Tibial nerve (tissue), 4 donors: ENCODE data around the gene TRABD2A. TPM values are rescaled to one million over a fixed set of nuclear protein-coding genes. Genes with fewer than 3 reads are reported as not detected.

Experiments used
- DNase-seq, 2 donors: peaks; one replicate each; pipeline ENCODE4 v3.0.0-alpha.2; 2019; ENCODE audit warnings: low spot score in 2 of 2
- H3K27ac ChIP-seq, 4 donors: fragments of 200-600 bp; sonication (generic) in 3 of 4; one replicate each; pipeline ENCODE4 v1.5.1; 2017 to 2019; ENCODE audit warnings: mild to moderate bottlenecking in 1 of 4
- H3K27me3 ChIP-seq, 2 donors: fragments of 200-600 bp; sonication (generic) in 1 of 2; one replicate each; pipeline versions ENCODE4 v1.5.1 to v1.6.0; 2017 to 2019
- H3K36me3 ChIP-seq, 3 donors: fragments of 200-600 bp; sonication (generic); one replicate each; pipeline ENCODE4 v1.5.1; 2018 to 2019
- H3K4me1 ChIP-seq, 4 donors: fragments of 200-600 bp; sonication (generic) in 3 of 4; one replicate each; pipeline ENCODE4 v1.5.1; 2017 to 2019
- H3K4me3 ChIP-seq, 4 donors: fragments of 200-600 bp; sonication (generic) in 3 of 4; one replicate each; pipeline ENCODE4 v1.5.1; 2017 to 2019; ENCODE audit warnings: mild to moderate bottlenecking in 1 of 4, moderate library complexity in 1 of 4
- H3K9me3 ChIP-seq, 4 donors: fragments of 200-600 bp; sonication (generic) in 3 of 4; one replicate each; pipeline ENCODE4 v1.5.1; 2017 to 2019
- EP300 ChIP-seq, 2 donors: sonication (generic); formaldehyde crosslinking; IDR thresholded peaks; one replicate each; pipeline ENCODE4 v1.6.1; 2017; ENCODE audit warnings: antibody characterized with exemption in 2 of 2, mild to moderate bottlenecking in 1 of 2
- POLR2A ChIP-seq, 2 donors: fragments of 450-650 bp; IDR thresholded peaks; one replicate each; pipeline ENCODE4 v1.6.1; 2017; ENCODE audit warnings: antibody characterized with exemption in 2 of 2, mild to moderate bottlenecking in 2 of 2, moderate library complexity in 2 of 2
- WGBS, 2 donors: methylation state at CpG; one replicate each; pipeline ENCODE4 v1.1.5; 2018; 5-methylcytosine and 5-hydroxymethylcytosine counted together
- total RNA-seq, 4 donors: library from RNA; depleted of rRNA; stranded (reverse); fragments of >200 nt; gene quantifications; one replicate each; pipeline ENCODE4 v1.1.0, GENCODE V29; 2016
- TF ChIP-seq, protein P1 (sequence below), 5 experiments: fragments of 200-600 bp in 3 of 5; fragments of 450-650 bp in 2 of 5; sonication (generic) in 3 of 5; IDR thresholded peaks; one replicate each; pipeline ENCODE4 v1.5.1; 2016 to 2019; ENCODE audit warnings: antibody characterized with exemption in 5 of 5, mild to moderate bottlenecking in 3 of 5, moderate library complexity in 2 of 5

The TRABD2A gene
- total RNA-seq, 4 donors from 2014 or later: 0.98 to 6.3 (median 1.7) TPM; not detected in 1

DNA sequence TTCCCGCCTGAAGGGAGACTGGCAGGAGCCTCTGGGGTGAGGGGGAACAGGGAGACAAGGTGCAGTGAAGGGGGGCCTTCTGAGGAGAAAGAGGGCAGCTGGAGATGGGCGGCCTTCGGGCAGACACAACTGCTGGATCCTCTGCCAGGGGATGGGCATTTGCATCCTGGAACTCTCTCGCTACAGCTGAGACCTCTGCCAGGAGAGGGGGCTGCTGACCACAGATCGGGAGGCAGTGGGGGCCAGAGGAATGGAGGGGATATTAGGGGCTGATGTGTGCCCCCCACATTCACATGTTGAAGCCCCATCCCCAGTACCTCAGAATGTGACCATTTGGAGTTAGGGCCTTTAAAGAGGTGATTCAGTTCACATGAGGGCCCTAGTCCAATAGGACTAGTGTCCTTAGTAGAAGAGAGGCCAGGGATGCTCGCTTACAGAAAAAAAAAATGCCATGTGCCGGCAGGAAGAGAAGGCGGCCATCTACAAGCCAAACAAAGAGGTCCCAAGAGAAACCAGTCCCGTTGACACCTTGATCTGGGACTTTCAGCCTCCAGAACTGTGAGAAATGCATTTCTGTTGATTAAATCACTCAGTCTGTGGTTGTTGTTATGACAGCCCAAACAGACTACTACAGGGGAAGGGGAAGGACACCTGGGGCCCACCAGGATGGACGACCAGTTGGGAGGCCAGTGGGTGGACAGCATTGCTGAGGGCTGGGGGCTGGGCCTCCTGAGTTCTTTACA, 50.0 kb downstream of the TRABD2A start:
- Histone ChIP-seq H3K27ac (no peak overlapping the region), H3K4me3 (no peak overlapping the region), H3K27me3 (no peaks in the 10 kb centered on the region), H3K9me3 (peaks cover 0 to 8% (median 2%) of the 10 kb centered on the region in 4 donors), H3K36me3 (no peaks in the 10 kb centered on the region), H3K4me1 (no peaks in the 10 kb centered on the region)
- 80 to 85% methylated on average over 10 of the region's 10 CpGs for WGBS, 2 donors
- no peak for DNase-seq
- TF ChIP-seq POLR2A (IDR thresholded peaks at IDR 0.05): no peak
- TF ChIP-seq, protein P1, sequence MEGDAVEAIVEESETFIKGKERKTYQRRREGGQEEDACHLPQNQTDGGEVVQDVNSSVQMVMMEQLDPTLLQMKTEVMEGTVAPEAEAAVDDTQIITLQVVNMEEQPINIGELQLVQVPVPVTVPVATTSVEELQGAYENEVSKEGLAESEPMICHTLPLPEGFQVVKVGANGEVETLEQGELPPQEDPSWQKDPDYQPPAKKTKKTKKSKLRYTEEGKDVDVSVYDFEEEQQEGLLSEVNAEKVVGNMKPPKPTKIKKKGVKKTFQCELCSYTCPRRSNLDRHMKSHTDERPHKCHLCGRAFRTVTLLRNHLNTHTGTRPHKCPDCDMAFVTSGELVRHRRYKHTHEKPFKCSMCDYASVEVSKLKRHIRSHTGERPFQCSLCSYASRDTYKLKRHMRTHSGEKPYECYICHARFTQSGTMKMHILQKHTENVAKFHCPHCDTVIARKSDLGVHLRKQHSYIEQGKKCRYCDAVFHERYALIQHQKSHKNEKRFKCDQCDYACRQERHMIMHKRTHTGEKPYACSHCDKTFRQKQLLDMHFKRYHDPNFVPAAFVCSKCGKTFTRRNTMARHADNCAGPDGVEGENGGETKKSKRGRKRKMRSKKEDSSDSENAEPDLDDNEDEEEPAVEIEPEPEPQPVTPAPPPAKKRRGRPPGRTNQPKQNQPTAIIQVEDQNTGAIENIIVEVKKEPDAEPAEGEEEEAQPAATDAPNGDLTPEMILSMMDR (IDR thresholded peaks at IDR 0.05): no peak
- TF ChIP-seq EP300 (IDR thresholded peaks at IDR 0.05): no peak

DNA sequence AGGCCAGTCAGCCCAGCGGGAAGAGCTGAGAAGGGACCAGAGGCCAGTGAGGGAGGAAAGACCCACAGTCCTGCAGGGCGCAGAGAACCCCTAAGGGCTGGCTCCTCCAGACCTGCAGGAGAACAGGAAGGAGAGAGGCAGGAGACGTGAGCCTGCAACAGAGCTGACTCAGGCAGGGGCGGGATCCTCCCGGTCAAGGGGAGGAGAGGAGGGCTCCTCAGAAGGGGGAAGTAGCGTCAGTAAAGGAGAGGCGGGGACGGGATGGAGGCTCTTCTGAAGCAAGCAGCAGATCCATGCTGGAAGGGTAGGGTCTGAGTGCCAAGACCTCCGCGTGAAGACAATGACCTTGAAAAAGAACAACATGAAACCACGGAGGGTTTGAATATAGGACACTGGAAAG, 50.8 kb downstream of the TRABD2A start:
- 61 to 64% methylated on average over 11 of the region's 11 CpGs for WGBS, 2 donors
- TF ChIP-seq, protein P1 (IDR thresholded peaks at IDR 0.05): no peak
- TF ChIP-seq POLR2A (IDR thresholded peaks at IDR 0.05) (no peak), EP300 (IDR thresholded peaks at IDR 0.05) (no peak)
- no peaks in the 10 kb centered on the region for H3K27me3 ChIP-seq
- H3K27ac ChIP-seq: no peak overlapping the region
- H3K4me1 ChIP-seq: no peaks in the 10 kb centered on the region
- H3K9me3 ChIP-seq: no peaks in the 10 kb centered on the region
- DNase-seq: peak in 1 of 2 donors; percentile 18
- H3K4me3 ChIP-seq: no peak overlapping the region
- no peaks in the 10 kb centered on the region for H3K36me3 ChIP-seq

DNA sequence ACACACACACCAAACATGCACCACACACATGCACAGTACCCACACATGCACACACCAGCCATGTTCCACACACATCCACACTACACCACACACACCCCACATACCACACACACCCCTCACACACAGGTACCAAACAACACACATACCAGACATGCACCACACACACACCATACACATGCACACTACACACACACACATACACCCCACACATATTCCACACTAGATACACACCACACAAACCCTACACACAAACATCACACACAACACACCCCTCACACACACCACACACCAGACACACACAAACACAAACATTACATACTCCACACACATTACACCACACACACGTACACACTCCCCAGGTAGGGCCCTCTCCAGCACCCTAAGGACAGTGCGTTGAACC, 51.2 kb downstream of the TRABD2A start:
- Histone ChIP-seq H3K27me3 (no peaks in the 10 kb centered on the region), H3K27ac (no peak overlapping the region), H3K4me3 (no peak overlapping the region), H3K4me1 (no peaks in the 10 kb centered on the region), H3K36me3 (no peaks in the 10 kb centered on the region), H3K9me3 (no peaks in the 10 kb centered on the region)
- TF ChIP-seq, protein P1 (IDR thresholded peaks at IDR 0.05): no peak
- TF ChIP-seq EP300 (IDR thresholded peaks at IDR 0.05): no peak
- TF ChIP-seq POLR2A (IDR thresholded peaks at IDR 0.05): no peak
- WGBS, 2 donors: 83 to 87% methylated on average over 2 of the region's 2 CpGs
- no peak for DNase-seq

DNA sequence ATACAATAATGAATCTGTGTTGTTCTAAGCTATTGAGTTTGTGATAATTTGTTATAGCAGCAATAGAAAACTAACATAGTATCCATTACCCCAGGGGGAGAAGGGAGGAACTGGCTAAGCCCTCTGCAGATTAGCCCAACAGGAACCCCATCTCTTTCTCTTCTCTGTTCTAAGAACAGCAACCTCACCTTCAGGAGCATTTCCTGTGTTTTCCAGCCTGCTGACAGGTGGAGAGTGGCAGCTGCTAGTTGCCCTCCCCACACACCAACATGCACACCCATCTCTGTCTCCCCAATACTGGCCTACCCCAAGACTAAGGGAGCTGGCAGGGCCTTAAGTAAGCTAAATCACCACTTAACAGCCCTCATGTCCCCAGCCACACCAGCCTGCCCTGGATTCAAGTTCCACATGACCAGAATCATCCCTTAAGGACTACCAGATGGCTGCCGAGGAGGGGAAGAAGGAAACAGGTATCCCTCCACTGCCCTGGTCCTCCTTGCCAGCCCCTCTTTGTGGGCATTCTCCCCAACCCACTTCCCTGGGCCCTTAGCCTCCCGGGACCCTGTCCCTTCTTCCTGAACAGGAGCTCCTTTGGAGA, 52.8 kb downstream of the TRABD2A start:
- Histone ChIP-seq H3K27ac (no peak overlapping the region), H3K4me1 (no peaks in the 10 kb centered on the region), H3K27me3 (no peaks in the 10 kb centered on the region), H3K9me3 (no peaks in the 10 kb centered on the region), H3K4me3 (no peak overlapping the region), H3K36me3 (no peaks in the 10 kb centered on the region)
- DNase-seq: no peak
- TF ChIP-seq EP300 (IDR thresholded peaks at IDR 0.05): no peak
- no peak for TF ChIP-seq POLR2A (IDR thresholded peaks at IDR 0.05)
- TF ChIP-seq, protein P1 (IDR thresholded peaks at IDR 0.05): no peak
- WGBS, 2 donors: 73 to 79% methylated on average over 2 of the region's 2 CpGs

DNA sequence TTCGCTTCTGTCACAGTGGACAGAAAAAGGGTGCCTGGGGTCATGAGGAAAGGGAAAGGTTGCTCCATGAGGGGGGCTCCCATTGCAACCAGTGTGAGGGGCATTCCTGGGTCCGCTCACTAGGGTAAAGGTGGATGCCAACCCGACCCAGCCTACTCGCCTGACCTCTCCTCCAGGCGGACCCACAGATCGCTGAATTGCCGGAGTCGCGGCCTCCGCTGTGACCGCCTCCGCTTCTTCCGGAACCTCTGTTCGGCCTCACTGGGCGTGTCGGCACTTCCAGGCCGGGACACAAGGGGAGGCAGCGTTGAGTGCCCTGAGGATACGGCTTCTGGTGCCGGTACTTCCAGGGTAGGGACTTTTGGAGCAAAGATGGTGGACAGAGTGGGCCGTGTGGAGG, 57.1 kb downstream of the TRABD2A start:
- Histone ChIP-seq H3K27me3 (no peaks in the 10 kb centered on the region), H3K36me3 (no peaks in the 10 kb centered on the region), H3K4me3 (no peak overlapping the region), H3K4me1 (no peaks in the 10 kb centered on the region), H3K27ac (no peak overlapping the region), H3K9me3 (no peaks in the 10 kb centered on the region)
- DNase-seq: no peak
- TF ChIP-seq EP300 (IDR thresholded peaks at IDR 0.05) (no peak), POLR2A (IDR thresholded peaks at IDR 0.05) (no peak)
- TF ChIP-seq, protein P1 (IDR thresholded peaks at IDR 0.05): no peak
- 96 to 97% methylated on average over 19 to 21 of the region's 21 CpGs for WGBS, 2 donors
